KMS-11 (cell line): ENCODE results near the gene HSD17B10.
"Not testable (repeated sequence)": the region's sequence is repeated elsewhere in the genome, so short reads cannot be mapped to it uniquely, and the experiment has no call there.

Experiments
- H2AFZ ChIP-seq: fragments of 200-600 bp; sonication (generic); 2 replicates; pipeline ENCODE4 v1.6.1; 2016; ENCODE audit warnings: antibody characterized with exemption, mixed run types, low read depth
- H3K27ac ChIP-seq: fragments of 200-600 bp; sonication (generic); 2 replicates; pipeline ENCODE4 v1.6.1; 2016; ENCODE audit warnings: mild to moderate bottlenecking, mixed run types
- H3K27me3 ChIP-seq: fragments of 200-600 bp; sonication (generic); 2 replicates; pipeline ENCODE4 v1.6.1; 2017; ENCODE audit warnings: mild to moderate bottlenecking, low read depth, mixed run types, moderate library complexity; ENCODE audit not compliant: insufficient read depth
- H3K36me3 ChIP-seq: fragments of 200-600 bp; sonication (generic); 2 replicates; pipeline ENCODE4 v1.6.1; 2017; ENCODE audit warnings: mild to moderate bottlenecking, mixed run types; ENCODE audit not compliant: insufficient read depth
- H3K4me1 ChIP-seq: fragments of 200-600 bp; sonication (generic); 2 replicates; pipeline ENCODE4 v1.6.1; 2016; ENCODE audit warnings: mild to moderate bottlenecking, low read depth, mixed run types; ENCODE audit not compliant: poor library complexity, severe bottlenecking
- H3K4me2 ChIP-seq: fragments of 200-600 bp; sonication (generic); 2 replicates; pipeline ENCODE4 v1.7.0; 2016; ENCODE audit warnings: mild to moderate bottlenecking, mixed run types
- H3K4me3 ChIP-seq: fragments of 200-600 bp; sonication (generic); IDR thresholded peaks from 2 replicates; pipeline ENCODE4 v1.6.1; 2017; ENCODE audit warnings: low read depth, low read length, mixed read lengths; ENCODE audit not compliant: insufficient read depth
- H3K79me2 ChIP-seq: fragments of 200-600 bp; sonication (generic); 2 replicates; pipeline ENCODE4 v1.6.1; 2016; ENCODE audit warnings: low read depth, mixed run types; ENCODE audit not compliant: insufficient read depth
- H3K9ac ChIP-seq: fragments of 200-600 bp; sonication (generic); 2 replicates; pipeline ENCODE4 v1.6.1; 2016; ENCODE audit warnings: mild to moderate bottlenecking, mixed run types
- H4K20me1 ChIP-seq: fragments of 200-600 bp; sonication (generic); 2 replicates; pipeline ENCODE4 v1.6.1; 2016; ENCODE audit warnings: mild to moderate bottlenecking, mixed run types; ENCODE audit not compliant: insufficient read depth
- CTCF ChIP-seq: fragments of 200-600 bp; sonication (generic); conservative IDR thresholded peaks from 2 replicates; pipeline ENCODE4 v1.6.1; 2017; ENCODE audit warnings: low read depth, mild to moderate bottlenecking, antibody characterized with exemption, low read length, moderate library complexity, mixed read lengths

The HSD17B10 gene

GRCh38 chrX:53479301-53479700 is 45.1 kb upstream of the HSD17B10 start:
- no peaks in the 10 kb centered on the region for H3K79me2 ChIP-seq
- H3K4me1 ChIP-seq: no peaks in the 10 kb centered on the region
- TF ChIP-seq CTCF: no peak
- no peak overlapping the region for H3K27ac ChIP-seq
- H3K9ac ChIP-seq: no peak overlapping the region
- H4K20me1 ChIP-seq: no peaks in the 10 kb centered on the region
- H3K36me3 ChIP-seq: no peaks in the 10 kb centered on the region
- no peak overlapping the region for H3K4me2 ChIP-seq
- no peak overlapping the region for H2AFZ ChIP-seq
- no peak overlapping the region for H3K4me3 ChIP-seq
- no peaks in the 10 kb centered on the region for H3K27me3 ChIP-seq

- H3K79me2 ChIP-seq: no peaks in the 10 kb centered on the region
- no peak overlapping the region for H3K9ac ChIP-seq
- H3K27me3 ChIP-seq: no peaks in the 10 kb centered on the region
- H3K4me3 ChIP-seq: no peak overlapping the region
- H4K20me1 ChIP-seq: no peaks in the 10 kb centered on the region
- no peak overlapping the region for H2AFZ ChIP-seq
- H3K36me3 ChIP-seq: no peaks in the 10 kb centered on the region
- no peak overlapping the region for H3K27ac ChIP-seq
- no peak for TF ChIP-seq CTCF
- no peak overlapping the region for H3K4me2 ChIP-seq
- H3K4me1 ChIP-seq: no peaks in the 10 kb centered on the region
Measured at GRCh38 chrX:53476371-53476770, 42.2 kb upstream of the HSD17B10 start.

GRCh38 chrX:53474707-53475106 is 40.5 kb upstream of the HSD17B10 start:
- TF ChIP-seq CTCF: no peak
- H3K27ac ChIP-seq: no peak overlapping the region
- H3K4me3 ChIP-seq: no peak overlapping the region
- H3K4me2 ChIP-seq: no peak overlapping the region
- no peaks in the 10 kb centered on the region for H4K20me1 ChIP-seq
- no peak overlapping the region for H3K9ac ChIP-seq
- no peaks in the 10 kb centered on the region for H3K27me3 ChIP-seq
- H3K36me3 ChIP-seq: no peaks in the 10 kb centered on the region
- H2AFZ ChIP-seq: no peak overlapping the region
- H3K79me2 ChIP-seq: no peaks in the 10 kb centered on the region
- no peaks in the 10 kb centered on the region for H3K4me1 ChIP-seq

GRCh38 chrX:53471346-53471745 is 37.2 kb upstream of the HSD17B10 start:
- Histone ChIP-seq H3K4me3 (no peak overlapping the region), H3K4me1 (no peaks in the 10 kb centered on the region), H4K20me1 (no peaks in the 10 kb centered on the region), H3K27ac (no peak overlapping the region), H3K27me3 (no peaks in the 10 kb centered on the region), H2AFZ (no peak overlapping the region), H3K79me2 (no peaks in the 10 kb centered on the region), H3K4me2 (no peak overlapping the region), H3K36me3 (no peaks in the 10 kb centered on the region), H3K9ac (no peak overlapping the region)
- no peak for TF ChIP-seq CTCF

GRCh38 chrX:53468659-53469058 is 34.5 kb upstream of the HSD17B10 start:
- not testable (repeated sequence) for H3K4me1 ChIP-seq, H4K20me1 ChIP-seq, H3K36me3 ChIP-seq, H2AFZ ChIP-seq, H3K4me3 ChIP-seq, H3K27ac ChIP-seq, H3K4me2 ChIP-seq, H3K9ac ChIP-seq, H3K27me3 ChIP-seq, H3K79me2 ChIP-seq
